ENCODE measurements around the gene PPP3CA.
"Not testable (repeated sequence)": the region's sequence is repeated elsewhere in the genome, so short reads cannot be mapped to it uniquely, and the experiment has no call there.

The PPP3CA gene

DNA sequence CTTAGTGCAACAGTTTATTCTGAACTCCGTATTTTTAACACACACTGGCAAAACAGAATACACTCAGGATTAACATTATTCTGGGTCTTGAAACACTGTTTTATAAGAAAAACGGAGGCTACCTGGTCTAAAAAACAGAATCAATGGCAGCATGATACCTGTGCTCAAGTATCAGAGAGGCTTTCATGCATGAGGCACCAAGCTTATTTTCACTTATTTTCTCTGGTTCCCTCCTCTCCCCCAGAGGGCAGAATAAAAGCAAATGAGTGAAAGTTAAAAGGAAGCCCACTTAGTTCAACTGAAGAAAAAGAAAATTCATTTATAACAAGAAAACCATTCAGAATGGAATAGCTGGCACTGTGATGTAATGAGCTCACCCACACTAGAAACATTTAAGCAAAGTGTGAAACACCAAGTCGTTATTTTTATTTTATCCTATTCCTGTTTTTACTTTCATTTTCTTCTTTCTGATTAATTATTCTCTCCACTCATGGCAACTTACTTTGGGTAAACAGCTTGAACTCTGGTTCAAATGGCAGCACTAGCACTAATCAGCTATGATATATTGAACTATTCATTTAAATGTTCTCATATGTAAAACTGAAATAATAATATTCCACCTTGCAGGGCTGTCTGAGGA lies 211.8 kb downstream of the PPP3CA start:
- no peak for DNase-seq

DNA sequence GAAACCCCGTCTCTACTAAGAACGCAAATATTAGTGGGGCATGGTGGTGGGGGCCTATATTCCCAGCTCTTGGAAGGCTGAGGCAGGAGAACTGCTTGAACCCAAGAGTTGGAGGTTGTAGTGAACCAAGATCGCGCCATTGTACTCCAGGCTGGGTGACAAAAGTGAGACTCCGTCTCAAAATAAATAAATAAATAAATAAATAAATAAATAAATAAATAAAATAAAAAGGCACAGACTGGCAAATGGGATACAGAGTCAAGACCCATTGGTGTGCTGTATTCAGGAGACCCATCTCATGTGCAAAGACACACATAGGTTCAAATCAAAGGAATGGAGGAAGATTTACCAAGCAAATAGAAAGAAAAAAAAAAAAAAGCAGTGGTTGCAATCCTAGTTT lies 216.3 kb downstream of the PPP3CA start:
- not testable (repeated sequence) for DNase-seq

DNA sequence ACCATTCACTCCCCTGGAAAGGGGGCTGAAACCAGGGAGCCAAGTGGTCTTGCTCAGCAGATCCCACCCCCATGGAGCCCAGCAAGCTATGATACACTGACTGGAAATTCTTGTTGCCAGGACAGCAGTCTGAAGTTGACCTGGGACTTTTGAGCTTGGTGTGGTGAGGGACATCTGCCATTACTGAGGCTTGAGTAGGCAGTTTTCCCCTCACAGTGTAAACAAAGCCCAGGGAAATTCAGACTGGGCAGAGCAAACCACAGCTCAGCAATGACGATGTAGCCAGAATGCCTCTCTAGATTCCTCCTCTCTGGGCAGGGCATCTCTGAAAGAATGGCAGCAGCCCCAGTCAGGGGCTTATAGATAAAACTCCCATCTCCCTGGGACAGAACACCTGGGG lies 218.4 kb downstream of the PPP3CA start:
- not testable (repeated sequence) for DNase-seq

DNA sequence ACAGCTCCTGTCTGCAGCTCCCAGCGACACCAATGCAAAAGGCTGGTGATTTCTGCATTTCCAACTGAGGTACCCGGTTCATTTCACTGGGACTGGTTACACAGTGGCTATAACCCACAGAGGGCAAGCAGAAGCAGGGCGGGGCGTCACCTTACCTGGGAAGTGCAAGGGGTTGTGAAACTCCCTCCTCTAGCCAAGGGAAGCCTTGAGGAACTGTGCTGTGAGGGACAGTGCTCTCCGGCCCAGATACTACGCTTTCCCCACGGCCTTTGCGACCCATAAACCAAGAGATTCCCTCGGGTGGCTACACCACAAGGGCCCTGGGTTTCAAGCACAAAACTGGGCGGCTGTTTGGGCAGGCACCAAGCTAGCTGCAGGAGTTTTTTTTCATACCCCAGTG lies 218.9 kb downstream of the PPP3CA start:
- DNase-seq: no peak

DNA sequence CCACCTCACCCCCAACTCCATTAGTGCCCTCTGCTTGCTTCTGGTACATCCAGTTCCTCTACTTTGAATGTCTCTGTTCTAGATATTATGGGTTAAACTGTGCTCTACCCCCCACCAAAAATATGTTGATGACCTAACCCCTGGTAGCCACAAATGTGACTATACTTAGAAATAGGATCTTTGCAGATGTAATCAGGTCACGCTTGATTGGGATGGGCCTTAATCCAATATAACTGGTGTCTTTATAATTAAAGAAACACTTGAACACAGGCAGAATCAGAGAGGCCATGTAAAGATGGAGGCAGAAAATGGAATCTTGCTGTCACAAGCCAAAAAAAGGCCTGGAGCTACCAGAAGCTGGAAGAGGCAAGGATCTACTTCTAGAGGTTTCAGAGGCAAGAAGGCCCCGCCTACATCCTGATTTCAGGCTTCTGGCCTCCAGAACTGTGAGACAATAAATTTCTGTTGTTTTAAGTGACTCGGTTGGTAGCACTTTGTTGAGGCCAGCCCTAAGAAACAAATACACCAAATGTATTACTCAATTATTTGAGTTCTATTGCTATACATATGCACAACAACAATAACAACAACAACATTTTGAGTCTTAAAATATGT lies 220.0 kb downstream of the PPP3CA start:
- DNase-seq: no peak

DNA sequence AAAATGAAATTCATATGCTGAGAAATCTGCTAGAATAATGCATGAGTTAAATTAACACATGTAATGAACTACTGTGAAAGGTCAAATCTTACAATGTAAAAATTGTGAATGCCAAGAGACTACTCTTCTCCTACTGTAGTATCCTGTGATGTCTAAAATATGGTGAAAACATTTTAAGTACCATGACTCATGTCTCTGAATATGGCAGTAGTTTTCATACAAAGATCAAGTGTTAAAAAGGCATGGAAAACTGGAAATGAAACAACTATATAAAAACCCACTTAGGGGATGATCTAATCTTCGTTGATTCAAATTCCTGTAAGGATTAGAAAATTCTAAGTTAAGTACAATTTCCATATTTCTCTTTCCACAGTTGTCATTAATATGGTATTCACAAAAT lies 221.3 kb downstream of the PPP3CA start:
- peak; percentile 49 for DNase-seq

DNA sequence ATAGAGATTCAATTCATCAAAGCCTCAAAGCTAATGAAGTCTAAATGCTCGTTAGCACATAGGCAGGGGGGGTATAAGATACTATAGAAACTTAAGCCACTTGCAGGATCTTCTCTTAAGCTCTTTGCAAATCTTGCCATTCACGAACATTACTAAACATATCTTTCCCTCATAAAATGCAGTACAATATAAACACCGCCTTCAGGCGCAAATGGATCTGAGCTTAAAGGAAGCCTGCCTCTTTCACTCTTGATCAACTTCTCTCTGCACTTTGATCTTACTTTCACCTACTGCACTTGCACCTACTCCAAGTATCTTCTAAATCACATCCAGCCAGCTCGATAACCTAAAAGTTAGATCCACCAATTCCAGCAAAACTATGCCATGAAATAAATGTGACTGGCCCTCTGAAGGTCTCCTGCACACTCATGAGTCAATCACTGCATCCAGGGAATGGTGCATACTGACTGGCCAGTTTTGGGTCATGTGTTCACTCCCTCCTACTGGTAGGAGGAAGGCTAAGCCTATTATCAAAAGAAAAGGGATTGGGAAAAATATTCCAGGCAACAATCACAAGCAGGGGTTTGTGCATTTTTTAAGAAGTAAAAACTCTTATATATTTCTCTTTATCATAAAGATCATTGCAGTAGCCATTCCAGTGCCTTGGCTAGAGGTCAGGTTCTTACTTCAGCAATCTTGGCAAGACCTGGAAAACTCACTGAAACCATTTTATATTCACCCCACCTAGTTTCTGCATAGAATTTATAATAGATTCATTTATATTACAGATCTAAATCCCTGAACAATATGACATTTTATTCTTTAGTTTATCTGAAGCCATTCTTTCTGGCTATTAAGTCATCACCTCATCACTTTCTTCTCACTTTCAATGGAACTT lies 222.0 kb downstream of the PPP3CA start:
- DNase-seq: no peak

DNA sequence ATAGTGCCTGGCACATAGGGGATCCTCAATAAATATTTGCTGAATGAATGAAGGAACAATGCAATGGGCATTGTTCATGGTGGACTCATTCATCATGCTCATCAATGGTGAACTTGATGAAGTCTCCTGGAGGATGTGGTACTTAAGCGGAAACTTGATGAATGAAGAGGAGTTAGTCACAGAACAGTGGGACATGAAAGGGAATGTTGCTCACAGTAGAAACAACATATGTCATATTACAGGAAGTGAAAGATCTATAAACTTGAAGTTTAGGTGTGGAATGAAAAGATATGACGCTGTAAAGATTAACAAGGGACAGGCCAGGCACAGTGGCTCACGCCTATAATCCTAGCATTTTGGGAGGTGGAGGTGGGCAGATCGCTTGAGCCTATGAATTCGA lies 224.1 kb downstream of the PPP3CA start:
- no peak for DNase-seq

DNA sequence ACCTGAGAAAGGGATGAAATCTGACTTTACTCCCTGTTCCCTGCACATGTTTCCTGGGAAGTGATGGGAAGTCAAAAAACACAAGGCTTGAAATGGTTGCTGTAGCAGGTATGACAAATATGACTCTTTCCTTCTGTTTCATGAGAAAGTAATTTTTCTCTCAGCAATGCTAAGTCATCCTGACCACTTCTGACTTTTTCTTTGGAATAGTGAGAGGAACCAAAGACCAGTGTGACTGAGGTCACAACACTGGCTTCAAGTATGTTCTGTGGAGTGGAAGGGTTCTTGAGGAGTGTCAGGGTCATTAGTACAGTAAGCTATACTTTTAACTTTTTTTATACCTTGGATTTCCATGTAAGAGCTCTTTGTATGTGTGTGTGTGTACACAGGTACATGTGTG lies 225.3 kb downstream of the PPP3CA start:
- no peak for DNase-seq

DNA sequence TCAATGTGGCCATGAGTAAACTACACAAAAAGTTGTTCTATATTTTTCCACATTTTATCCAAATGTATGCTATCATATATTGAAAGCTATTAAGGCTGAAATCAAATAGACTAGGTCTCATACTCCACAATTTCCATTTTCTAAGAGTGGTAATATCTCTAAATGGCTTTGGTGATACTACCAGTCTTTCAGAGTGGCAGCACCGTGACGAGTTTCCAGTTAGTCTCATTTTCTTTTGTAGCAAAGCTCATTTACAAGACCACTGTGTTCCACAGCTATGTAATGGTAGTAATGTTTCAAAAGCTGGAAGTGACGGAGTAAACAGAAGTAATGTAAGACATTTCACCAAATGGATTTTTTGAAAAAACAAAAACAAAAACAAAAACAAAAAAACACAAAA lies 228.2 kb downstream of the PPP3CA start:
- DNase-seq: no peak

DNA sequence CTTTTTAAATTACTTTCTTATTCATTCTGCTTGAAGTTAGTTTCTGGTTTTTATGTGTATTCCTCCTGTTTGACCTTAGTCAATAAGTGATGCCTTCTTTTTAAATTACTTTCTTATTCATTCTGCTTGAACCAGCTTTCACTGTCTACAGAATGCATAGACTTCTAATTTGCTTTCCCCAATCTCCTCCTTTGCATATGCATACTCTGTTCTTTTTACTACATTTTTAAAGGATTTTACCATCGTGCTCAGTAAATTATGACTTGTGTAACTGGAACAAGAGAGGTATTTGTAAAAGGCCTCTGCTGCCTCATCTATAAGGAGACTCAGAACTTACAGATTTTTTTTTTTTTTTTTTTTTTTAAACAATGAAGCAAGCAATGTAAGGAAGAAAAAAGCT lies 228.7 kb downstream of the PPP3CA start:
- no peak for DNase-seq

DNA sequence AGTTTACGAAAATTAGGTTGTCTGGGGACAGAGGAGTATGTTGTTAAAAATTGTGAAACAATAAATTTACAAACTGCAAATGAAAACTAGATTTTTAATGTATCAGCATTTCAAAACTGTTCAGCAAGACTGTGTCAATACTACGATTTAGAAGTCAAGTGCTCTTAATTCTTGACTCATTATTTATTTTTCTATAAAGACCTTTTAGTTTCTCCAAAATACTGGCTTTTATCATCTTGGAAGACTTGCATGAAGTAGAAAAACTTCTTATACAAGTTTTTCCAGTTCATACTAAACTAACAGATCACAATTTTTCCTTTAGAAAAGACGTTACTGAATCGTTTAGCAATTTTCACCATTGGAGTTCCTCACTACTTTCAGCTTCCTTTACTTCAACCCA lies 231.4 kb downstream of the PPP3CA start:
- DNase-seq: no peak

DNA sequence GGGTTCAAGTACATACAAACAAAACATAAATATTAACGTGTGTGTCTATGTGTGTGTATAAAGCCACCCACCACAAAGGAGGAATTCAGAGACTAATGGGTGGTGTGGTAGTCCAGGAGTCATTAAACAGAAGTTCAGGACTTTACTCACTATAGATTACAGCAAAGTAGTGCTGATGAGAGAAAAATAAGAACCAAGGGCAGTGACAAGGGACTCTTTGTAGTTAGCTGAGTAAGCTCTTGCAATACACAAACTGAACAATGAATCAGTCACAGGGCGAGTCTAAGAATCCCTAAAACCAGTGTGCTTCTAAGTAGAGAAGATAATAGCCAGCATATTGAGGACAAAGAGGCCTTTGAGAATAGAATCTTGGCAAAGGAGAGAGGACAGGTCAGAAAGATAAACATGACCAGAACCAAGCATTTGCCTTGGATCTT lies 232.4 kb downstream of the PPP3CA start:
- no peak for DNase-seq

DNA sequence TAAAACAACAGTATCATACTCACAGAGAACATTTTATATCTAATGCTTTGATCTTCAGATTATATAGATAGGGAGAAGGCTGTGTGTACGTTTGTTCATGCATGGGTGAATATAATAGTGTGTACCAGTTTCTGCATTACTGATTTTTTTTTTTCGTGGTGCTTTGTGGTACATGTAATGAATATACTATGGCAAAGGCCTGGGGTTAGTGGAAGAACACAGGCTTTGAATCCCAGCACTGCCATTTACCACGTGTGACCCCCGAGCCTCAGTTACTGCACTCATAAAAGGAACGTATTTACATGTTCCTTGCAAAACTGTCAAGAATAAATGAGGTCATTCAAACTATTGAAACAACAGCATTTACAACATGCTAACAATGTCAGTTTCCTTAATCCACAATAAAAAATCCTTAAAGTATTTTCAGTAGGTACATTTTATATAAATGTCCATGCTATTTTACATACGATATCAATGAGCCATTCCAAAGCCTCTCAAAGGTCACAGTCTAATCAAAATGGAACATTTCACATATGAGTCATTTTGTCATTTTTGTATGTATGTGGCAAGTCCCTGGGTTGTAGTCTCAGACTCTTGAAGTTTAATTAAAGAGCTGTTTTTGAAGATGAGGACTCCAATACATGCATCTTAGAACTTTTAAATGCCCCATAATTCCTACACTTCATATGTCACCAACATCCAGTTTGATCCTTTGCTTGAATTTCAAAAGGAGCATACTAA lies 242.8 kb downstream of the PPP3CA start:
- DNase-seq: no peak

DNA sequence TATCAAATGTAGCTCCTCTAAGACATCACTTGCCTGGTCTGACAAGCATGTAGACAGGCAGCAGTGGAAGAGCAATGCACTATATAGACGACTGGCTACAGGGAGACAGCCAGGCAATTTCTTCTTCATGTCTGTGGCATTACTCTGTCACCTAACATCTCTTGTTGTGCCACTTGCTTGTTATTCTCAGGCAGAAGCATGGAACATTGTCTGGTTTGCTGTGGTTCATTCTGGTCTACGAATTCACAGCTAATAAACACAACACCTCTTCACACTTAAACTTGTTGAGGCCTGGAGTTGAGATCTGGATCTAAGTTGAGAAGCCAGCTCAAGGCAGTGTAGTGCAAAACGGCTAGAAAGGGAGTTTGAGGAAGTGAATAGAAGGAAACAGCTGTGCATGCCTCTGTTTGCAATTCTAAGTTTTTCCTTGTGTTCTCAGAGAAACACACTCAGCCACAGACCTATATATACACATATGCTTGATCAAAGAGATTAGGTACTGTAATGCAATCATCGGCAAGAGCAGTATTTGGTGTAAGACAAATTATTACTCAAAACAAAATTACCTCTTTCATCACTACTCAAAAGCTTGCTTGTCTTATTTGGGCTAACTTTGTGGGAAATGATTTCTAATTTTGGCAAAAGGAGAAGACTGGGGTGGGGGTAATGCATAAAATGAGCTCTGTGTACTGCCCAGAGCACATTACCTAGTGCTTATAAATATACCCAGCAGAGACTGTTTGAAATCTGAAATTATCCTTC lies 243.8 kb downstream of the PPP3CA start:
- no peak for DNase-seq

DNA sequence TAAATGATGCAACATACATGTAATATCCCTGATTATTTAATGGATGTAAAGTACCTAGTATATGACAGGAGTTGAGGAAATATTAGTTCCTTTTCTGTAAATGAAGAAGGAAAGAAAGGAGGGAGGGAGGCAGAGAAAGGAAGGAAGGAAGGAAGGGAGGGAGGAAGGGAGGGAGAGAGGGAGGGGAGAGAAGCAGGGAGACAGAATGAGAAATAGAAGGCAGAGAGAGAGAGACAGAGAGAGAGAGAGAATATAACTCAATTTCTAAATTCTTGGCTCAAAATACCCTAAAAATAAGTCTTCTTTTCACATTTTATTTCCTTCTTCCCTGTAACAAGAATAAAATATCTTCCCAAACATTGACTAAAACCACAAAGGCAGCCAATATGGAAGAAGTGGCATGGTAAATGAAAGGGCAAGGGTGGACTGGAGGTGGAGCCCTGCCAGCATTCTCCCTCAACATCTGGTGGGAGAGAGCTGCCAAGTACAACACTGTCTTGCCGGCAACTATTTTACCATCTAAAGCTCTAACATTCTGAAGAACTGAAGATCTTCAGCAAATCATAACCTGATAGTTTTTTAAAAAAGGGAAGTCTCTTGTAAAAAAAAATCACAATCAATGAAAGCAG lies 245.1 kb downstream of the PPP3CA start:
- DNase-seq: peak; percentile 86

DNA sequence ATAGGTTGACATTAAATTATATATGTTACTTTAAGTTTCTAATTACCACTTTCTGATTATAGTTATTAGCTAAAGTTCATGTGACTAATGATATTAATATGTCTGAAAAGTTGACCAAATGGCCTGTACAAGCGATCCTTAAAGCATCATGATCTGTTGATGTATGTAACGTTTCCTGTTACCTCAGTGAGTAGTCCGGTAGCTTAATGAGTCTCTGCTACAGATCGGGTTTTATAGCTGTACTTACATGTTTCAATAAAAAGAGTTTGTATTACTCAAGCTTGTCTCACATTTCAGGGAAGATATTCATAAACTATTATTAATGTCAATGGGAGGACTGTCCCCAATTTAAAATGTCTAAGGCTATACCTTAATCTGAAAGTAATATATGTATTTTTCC lies 246.3 kb downstream of the PPP3CA start:
- DNase-seq: no peak

DNA sequence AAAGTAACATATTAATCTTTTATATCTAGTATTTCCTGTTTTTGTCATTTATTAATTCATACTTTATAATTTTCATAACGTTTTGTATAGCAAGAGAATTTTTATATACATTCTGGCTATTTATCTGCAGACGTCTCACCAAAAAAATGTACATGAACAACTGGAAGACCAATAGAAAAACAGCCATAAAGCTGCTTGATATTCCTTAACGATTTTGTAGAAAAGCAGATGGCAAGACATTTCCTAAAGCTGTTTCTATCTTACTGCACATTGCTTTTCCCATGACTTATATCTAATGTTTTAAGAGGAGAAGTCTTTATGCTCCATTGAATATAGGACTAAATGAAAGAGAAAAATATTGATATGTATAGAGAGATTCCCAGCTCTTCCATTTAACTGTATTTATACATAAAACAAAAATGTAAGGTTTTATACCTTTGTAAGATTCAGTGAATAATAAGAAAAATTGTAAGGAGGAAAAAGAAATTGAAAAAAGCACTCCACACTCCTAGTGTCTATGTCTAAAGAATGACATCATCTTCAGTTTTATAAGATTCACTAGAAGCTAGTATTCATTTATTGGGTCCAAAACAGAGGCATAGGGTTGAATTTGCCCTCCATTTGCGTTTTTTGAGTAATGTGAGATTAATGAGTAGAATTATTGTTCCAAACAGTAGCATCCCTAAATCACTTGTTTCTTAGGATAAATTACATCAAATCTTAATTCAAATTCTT lies 248.5 kb downstream of the PPP3CA start:
- no peak for DNase-seq

DNA sequence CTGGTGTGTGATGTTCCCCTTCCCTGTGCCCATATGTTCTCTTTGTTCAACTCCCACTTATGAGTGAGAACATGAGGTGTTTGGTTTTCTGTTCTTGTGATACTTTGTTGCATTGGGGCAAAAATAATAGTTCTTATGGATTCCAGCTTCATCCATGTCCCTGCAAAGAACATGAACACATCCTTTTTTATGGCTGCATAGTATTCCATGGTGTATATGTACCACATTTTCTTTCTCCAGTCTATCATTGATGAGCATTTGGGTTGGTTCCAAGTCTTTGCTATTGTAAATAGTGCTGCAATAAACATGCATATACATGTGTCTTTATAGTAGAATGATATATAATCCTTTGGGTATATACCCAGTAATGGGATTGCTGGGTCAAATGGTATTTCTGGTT lies 254.7 kb downstream of the PPP3CA start:
- not testable (repeated sequence) for DNase-seq

DNA sequence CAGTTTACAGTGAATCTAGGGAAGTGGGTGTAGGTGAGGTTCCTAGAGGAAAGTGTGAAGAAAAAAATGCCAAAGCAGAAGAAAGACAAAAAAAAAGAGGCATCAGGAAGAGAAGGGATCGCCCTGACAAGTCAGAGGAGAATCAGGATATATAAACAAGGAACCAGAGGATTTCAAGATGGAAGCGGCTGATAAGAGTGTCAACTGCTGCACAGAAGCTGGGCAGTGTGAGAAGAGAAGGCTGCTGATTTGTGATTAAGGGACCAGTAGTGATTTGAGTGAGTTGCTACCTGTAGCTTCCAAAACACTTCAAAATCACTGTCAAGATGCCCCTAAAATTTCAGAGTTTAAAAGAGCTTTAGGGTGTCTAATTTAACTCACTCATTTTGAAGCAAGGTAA lies 258.2 kb downstream of the PPP3CA start:
- no peak for DNase-seq
